ENCODE data around the gene TMEM101.
A peak's percentile ranks its signal among the peaks of the same experiment; 100 is the strongest.
"Not testable (repeated sequence)": the region's sequence is repeated elsewhere in the genome, so short reads cannot be mapped to it uniquely, and the experiment has no call there.

TMEM101 gene

GRCh38 chr17:44000141-44000860, 14.5 kb downstream of the TMEM101 start:
- no peak for DNase-seq (ENCODE audit: low read depth)

GRCh38 chr17:43999024-43999423, 15.7 kb downstream of the TMEM101 start:
- no peak for DNase-seq (ENCODE audit: low read depth)

- DNase-seq (ENCODE audit: low read depth): peak; percentile 72
These were observed 16.2 kb downstream of the TMEM101 start for GRCh38 chr17:43998552-43998951.

- not testable (repeated sequence) for DNase-seq (ENCODE audit: low read depth)
These were observed 17.6 kb downstream of the TMEM101 start for GRCh38 chr17:43997180-43997579.

GRCh38 chr17:43995150-43995471, 19.7 kb downstream of the TMEM101 start:
- no peak for DNase-seq (ENCODE audit: low read depth)

GRCh38 chr17:43994272-43995149, 20.3 kb downstream of the TMEM101 start:
- peak; percentile 48 for DNase-seq (ENCODE audit: low read depth)

GRCh38 chr17:43992641-43993040, 22.1 kb downstream of the TMEM101 start:
- DNase-seq (ENCODE audit: low read depth): no peak

- no peak for DNase-seq (ENCODE audit: low read depth)
These were observed 26.5 kb downstream of the TMEM101 start for GRCh38 chr17:43988301-43988700.

- DNase-seq (ENCODE audit: low read depth): no peak
These were observed 27.4 kb downstream of the TMEM101 start for GRCh38 chr17:43987131-43988021.

- no peak for DNase-seq (ENCODE audit: low read depth)
These were observed 28.4 kb downstream of the TMEM101 start for GRCh38 chr17:43986225-43986981.

GRCh38 chr17:43984521-43984920, 30.2 kb downstream of the TMEM101 start:
- no peak for DNase-seq (ENCODE audit: low read depth)

- DNase-seq (ENCODE audit: low read depth): no peak
These were observed 31.0 kb downstream of the TMEM101 start for GRCh38 chr17:43983515-43984411.

GRCh38 chr17:43983196-43983514, 31.6 kb downstream of the TMEM101 start:
- DNase-seq (ENCODE audit: low read depth): no peak

- no peak for DNase-seq (ENCODE audit: low read depth)
These were observed 32.6 kb downstream of the TMEM101 start for GRCh38 chr17:43982171-43982570.

- DNase-seq (ENCODE audit: low read depth): no peak
These were observed 35.1 kb downstream of the TMEM101 start for GRCh38 chr17:43979671-43980070.

GRCh38 chr17:43979011-43979410, 35.8 kb downstream of the TMEM101 start:
- no peak for DNase-seq (ENCODE audit: low read depth)

GRCh38 chr17:43978078-43978477, 36.7 kb downstream of the TMEM101 start:
- no peak for DNase-seq (ENCODE audit: low read depth)

GRCh38 chr17:43976963-43977837, 37.6 kb downstream of the TMEM101 start:
- DNase-seq (ENCODE audit: low read depth): no peak

GRCh38 chr17:43975898-43976297, 38.9 kb downstream of the TMEM101 start:
- no peak for DNase-seq (ENCODE audit: low read depth)

Data from iris pigment epithelial cell (primary cell).